Ascending aorta (tissue), 2 donors: Measurements from ENCODE around the gene ERCC3. TPM values are rescaled to one million over a fixed set of nuclear protein-coding genes. Genes with fewer than 3 reads are reported as not detected.

ENCODE experiments used
- DNase-seq, 2 donors: peaks; one replicate each; pipeline ENCODE4 v3.0.0-alpha.2; 2019; ENCODE audit warnings: low spot score in 2 of 2
- H3K27ac ChIP-seq, 2 donors: fragments of 200-600 bp; sonication (generic); one replicate each; pipeline ENCODE4 v1.5.1; 2016 to 2017; ENCODE audit warnings: mild to moderate bottlenecking in 1 of 2
- H3K27me3 ChIP-seq: fragments of 200-600 bp; sonication (generic); one replicate; pipeline ENCODE4 v1.5.1; 2017
- H3K36me3 ChIP-seq, 2 donors: fragments of 200-600 bp; sonication (generic); one replicate each; pipeline ENCODE4 v1.5.1; 2016
- H3K4me1 ChIP-seq, 2 donors: fragments of 200-600 bp; sonication (generic); one replicate each; pipeline ENCODE4 v1.5.1; 2016 to 2017; ENCODE audit warnings: mild to moderate bottlenecking in 1 of 2
- H3K4me3 ChIP-seq, 2 donors: fragments of 200-600 bp; sonication (generic); one replicate each; pipeline ENCODE4 v1.5.1; 2016 to 2017; ENCODE audit warnings: mild to moderate bottlenecking in 1 of 2
- H3K9me3 ChIP-seq, 2 donors: fragments of 200-600 bp; sonication (generic); one replicate each; pipeline ENCODE4 v1.5.1; 2016
- CTCF ChIP-seq, 3 experiments: fragments of 200-600 bp in 2 of 3; fragments of 450-650 bp in 1 of 3; sonication (generic) in 2 of 3; IDR thresholded peaks; one replicate each; pipeline ENCODE4 v1.5.1; 2016 to 2019; ENCODE audit warnings: antibody characterized with exemption in 3 of 3, mild to moderate bottlenecking in 1 of 3, moderate library complexity in 1 of 3
- intact Hi-C: fragments of 100-400 bp; cut with DNase I; formaldehyde crosslinking; loops from one replicate; pipeline ENCODE4 v1.15.1; 2023
- total RNA-seq: library from RNA; depleted of rRNA; stranded (reverse); fragments of >200 nt; gene quantifications from one replicate; pipeline ENCODE4 v1.1.0, GENCODE V29; 2016

Gene ERCC3
- total RNA-seq, 1 donor from 2014 or later: 35.3 TPM

- H3K27ac ChIP-seq: no peak overlapping the region
- no peaks in the 10 kb centered on the region for H3K9me3 ChIP-seq
- H3K36me3 ChIP-seq: peaks cover 63 to 81% of the 10 kb centered on the region in 2 donors
- no peaks in the 10 kb centered on the region for H3K27me3 ChIP-seq
- H3K4me3 ChIP-seq: no peak overlapping the region
- no peaks in the 10 kb centered on the region for H3K4me1 ChIP-seq
- DNase-seq: no peak
- intact Hi-C loops: no loop called here
- no peak for TF ChIP-seq CTCF (IDR thresholded peaks at IDR 0.05)
Observed at GRCh38 chr2:127279781-127280180, 14.2 kb downstream of the ERCC3 start.

GRCh38 chr2:127278959-127279358 lies 15.0 kb downstream of the ERCC3 start:
- Histone ChIP-seq H3K4me3 (no peak overlapping the region), H3K4me1 (no peaks in the 10 kb centered on the region), H3K27me3 (no peaks in the 10 kb centered on the region), H3K27ac (no peak overlapping the region), H3K9me3 (no peaks in the 10 kb centered on the region), H3K36me3 (peaks cover 63 to 81% of the 10 kb centered on the region in 2 donors)
- DNase-seq: no peak
- intact Hi-C loops: no loop called here
- TF ChIP-seq CTCF (IDR thresholded peaks at IDR 0.05): no peak

- Histone ChIP-seq H3K4me1 (no peaks in the 10 kb centered on the region), H3K27me3 (no peaks in the 10 kb centered on the region), H3K27ac (no peak overlapping the region), H3K9me3 (no peaks in the 10 kb centered on the region), H3K36me3 (peaks cover 67 to 83% of the 10 kb centered on the region in 2 donors), H3K4me3 (no peak overlapping the region)
- intact Hi-C loops: no loop called here
- TF ChIP-seq CTCF (IDR thresholded peaks at IDR 0.05): no peak
- no peak for DNase-seq
Observed at GRCh38 chr2:127277028-127277427, 16.9 kb downstream of the ERCC3 start.

- Histone ChIP-seq H3K36me3 (peaks cover 74 to 91% of the 10 kb centered on the region in 2 donors), H3K9me3 (no peaks in the 10 kb centered on the region), H3K27ac (no peak overlapping the region), H3K4me1 (no peaks in the 10 kb centered on the region), H3K4me3 (no peak overlapping the region), H3K27me3 (no peaks in the 10 kb centered on the region)
- DNase-seq: no peak
- intact Hi-C loops: no loop called here
- no peak for TF ChIP-seq CTCF (IDR thresholded peaks at IDR 0.05)
Observed at GRCh38 chr2:127275789-127276188, 18.2 kb downstream of the ERCC3 start.

- TF ChIP-seq CTCF (IDR thresholded peaks at IDR 0.05): no peak
- Histone ChIP-seq H3K27me3 (no peaks in the 10 kb centered on the region), H3K27ac (no peak overlapping the region), H3K36me3 (peaks cover 78 to 92% of the 10 kb centered on the region in 2 donors), H3K4me3 (no peak overlapping the region), H3K4me1 (no peaks in the 10 kb centered on the region), H3K9me3 (no peaks in the 10 kb centered on the region)
- no peak for DNase-seq
- intact Hi-C loops: no loop called here
Observed at GRCh38 chr2:127275356-127275755, 18.6 kb downstream of the ERCC3 start.

- intact Hi-C loops: no loop called here
- DNase-seq: no peak
- Histone ChIP-seq H3K4me3 (no peak overlapping the region), H3K36me3 (peaks cover 77 to 85% of the 10 kb centered on the region in 2 donors), H3K27ac (no peak overlapping the region), H3K4me1 (no peaks in the 10 kb centered on the region), H3K9me3 (no peaks in the 10 kb centered on the region), H3K27me3 (no peaks in the 10 kb centered on the region)
- TF ChIP-seq CTCF (IDR thresholded peaks at IDR 0.05): no peak
Observed at GRCh38 chr2:127270663-127271062, 23.3 kb downstream of the ERCC3 start.
